K562 (cell line): ENCODE measurements around the gene UBN1. TPM values are rescaled to one million over a fixed set of nuclear protein-coding genes. Genes with fewer than 3 reads are reported as not detected.
A peak's percentile ranks its signal among the peaks of the same experiment; 100 is the strongest.

ENCODE experiments used
- CTBP1 ChIP-seq: fragments of 450-650 bp; IDR thresholded peaks from 2 replicates; pipeline ENCODE4 v1.6.1; 2016; ENCODE audit warnings: borderline replicate concordance
- HDAC8 ChIP-seq: fragments of 450-650 bp; IDR thresholded peaks from 2 replicates; pipeline ENCODE4 v1.6.1; 2016; ENCODE audit warnings: mild to moderate bottlenecking, missing genetic modification characterization, moderate library complexity, missing compliant biosample characterization
- IFI16 ChIP-seq: fragments of 250-450 bp; sonication (Bioruptor Pico); IDR thresholded peaks from 2 replicates; pipeline ENCODE4 v2.1.2; 2022; ENCODE audit warnings: mild to moderate bottlenecking, inconsistent platforms
- NONO ChIP-seq, 2 experiments: fragments of 200-400 bp in 1 of 2; fragments of 450-650 bp in 1 of 2; formaldehyde crosslinking in 1 of 2; IDR thresholded peaks; 2 replicates each; pipeline ENCODE4 v1.6.1; 2017; ENCODE audit warnings: low read depth in 2 of 2, mild to moderate bottlenecking in 2 of 2, moderate library complexity in 2 of 2, low read length in 1 of 2
- RB1 ChIP-seq: fragments of 450-650 bp; IDR thresholded peaks from 2 replicates; pipeline ENCODE4 v1.6.1; 2017; ENCODE audit warnings: low read depth, mild to moderate bottlenecking
- ZBTB7A ChIP-seq: IDR thresholded peaks from 2 replicates; pipeline ENCODE4 v1.6.1; 2011; ENCODE audit warnings: low read depth, mild to moderate bottlenecking, low read length, moderate library complexity, borderline replicate concordance; ENCODE audit not compliant: control insufficient read depth
- ZFX ChIP-seq: sonication (generic); formaldehyde crosslinking; IDR thresholded peaks from 2 replicates; pipeline ENCODE4 v1.8.0; 2022; ENCODE audit warnings: mild to moderate bottlenecking, missing genetic modification reagents, moderate library complexity
- polyA plus RNA-seq, 8 experiments: library from polyadenylated mRNA; depleted of rRNA in 4 of 8; stranded (reverse) in 5 of 8; unstranded in 3 of 8; fragments of >200 nt; fragmentation: Nextera tagmentation in 2 of 8; fragmentation: Illumina TruSeq in 1 of 8; extraction: Ambion mirVana in 2 of 8; extraction: Trizol in 1 of 8; gene quantifications; 2 replicates each; pipeline versions ENCODE4 v1.2.1 to v1.2.3, GENCODE V29; 2011 to 2014; ENCODE audit warnings: inconsistent platforms in 1 of 8, missing spikeins in 1 of 8
- total RNA-seq, 7 experiments: library from RNA; depleted of rRNA in 6 of 7; stranded (reverse); fragments of >200 nt in 6 of 7; fragmentation: Illumina TruSeq in 2 of 7; extraction: Trizol in 2 of 7; gene quantifications; 2 replicates each; pipeline versions ENCODE4 v1.2.1 to v1.2.3, GENCODE V29; 2011 to 2021; ENCODE audit warnings: low replicate concordance in 1 of 7
- TF ChIP-seq, protein P1 (sequence below), 2 experiments: fragments of 450-650 bp in 1 of 2; sonication (generic) in 1 of 2; formaldehyde crosslinking in 1 of 2; IDR thresholded peaks; 2 replicates each; pipeline versions ENCODE4 v1.7.1 to v1.9.0; 2016 to 2022; ENCODE audit warnings: inconsistent platforms in 1 of 2, mild to moderate bottlenecking in 1 of 2, missing genetic modification reagents in 1 of 2
- TF ChIP-seq, protein P2 (sequence below): sonication (generic); formaldehyde crosslinking; IDR thresholded peaks from 2 replicates; pipeline ENCODE4 v1.8.0; 2022; ENCODE audit warnings: missing genetic modification reagents, mild to moderate bottlenecking, moderate library complexity, borderline replicate concordance

UBN1 gene
- total and polyA plus RNA-seq, 9 of the 15 experiments (the other 6 are each of a cell fraction or from before 2014, with no cell fraction given), result 1.5 to 45.7 (median 20.6) TPM

DNA sequence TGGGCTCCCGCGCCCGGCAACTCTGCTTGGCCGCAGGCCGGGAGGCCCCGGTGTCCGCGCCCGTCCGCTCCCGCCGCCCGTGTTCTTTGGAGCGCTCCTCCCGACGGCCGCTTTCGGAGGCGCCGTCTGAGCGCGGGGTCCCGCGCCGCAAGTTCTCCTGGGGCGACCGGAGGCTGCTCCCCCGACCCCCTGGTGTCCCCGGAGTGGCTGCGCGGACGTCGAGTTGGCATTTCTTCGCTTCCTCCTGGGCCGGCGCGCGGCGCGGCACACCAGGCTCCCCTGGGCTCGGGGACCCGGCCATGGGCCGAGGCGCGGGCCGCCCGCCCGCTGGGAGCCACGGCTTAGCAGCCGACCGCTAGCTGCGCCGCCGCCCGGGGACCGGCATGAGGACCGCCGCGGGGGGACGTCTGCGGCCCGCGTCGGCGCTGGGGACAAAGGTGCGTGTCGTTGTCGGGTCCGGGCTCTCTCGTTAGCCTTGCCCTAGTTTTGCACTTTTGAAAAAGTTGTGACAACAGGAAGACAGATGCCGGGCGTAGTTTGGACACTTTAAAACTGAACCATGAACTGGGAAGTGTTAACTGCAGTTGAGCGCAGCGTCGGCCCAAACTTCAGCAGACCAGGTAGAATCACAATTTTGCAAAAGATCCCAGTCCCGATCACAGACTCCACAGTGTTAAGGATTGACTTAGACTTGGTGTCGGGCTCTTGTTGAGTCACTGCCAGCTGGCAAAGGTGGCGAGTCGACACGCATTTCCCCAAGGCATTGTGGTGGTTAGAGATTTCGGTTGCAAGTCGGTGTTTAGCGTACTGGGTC lies 700 bp downstream of the UBN1 start (continued):
- TF ChIP-seq, protein P1, sequence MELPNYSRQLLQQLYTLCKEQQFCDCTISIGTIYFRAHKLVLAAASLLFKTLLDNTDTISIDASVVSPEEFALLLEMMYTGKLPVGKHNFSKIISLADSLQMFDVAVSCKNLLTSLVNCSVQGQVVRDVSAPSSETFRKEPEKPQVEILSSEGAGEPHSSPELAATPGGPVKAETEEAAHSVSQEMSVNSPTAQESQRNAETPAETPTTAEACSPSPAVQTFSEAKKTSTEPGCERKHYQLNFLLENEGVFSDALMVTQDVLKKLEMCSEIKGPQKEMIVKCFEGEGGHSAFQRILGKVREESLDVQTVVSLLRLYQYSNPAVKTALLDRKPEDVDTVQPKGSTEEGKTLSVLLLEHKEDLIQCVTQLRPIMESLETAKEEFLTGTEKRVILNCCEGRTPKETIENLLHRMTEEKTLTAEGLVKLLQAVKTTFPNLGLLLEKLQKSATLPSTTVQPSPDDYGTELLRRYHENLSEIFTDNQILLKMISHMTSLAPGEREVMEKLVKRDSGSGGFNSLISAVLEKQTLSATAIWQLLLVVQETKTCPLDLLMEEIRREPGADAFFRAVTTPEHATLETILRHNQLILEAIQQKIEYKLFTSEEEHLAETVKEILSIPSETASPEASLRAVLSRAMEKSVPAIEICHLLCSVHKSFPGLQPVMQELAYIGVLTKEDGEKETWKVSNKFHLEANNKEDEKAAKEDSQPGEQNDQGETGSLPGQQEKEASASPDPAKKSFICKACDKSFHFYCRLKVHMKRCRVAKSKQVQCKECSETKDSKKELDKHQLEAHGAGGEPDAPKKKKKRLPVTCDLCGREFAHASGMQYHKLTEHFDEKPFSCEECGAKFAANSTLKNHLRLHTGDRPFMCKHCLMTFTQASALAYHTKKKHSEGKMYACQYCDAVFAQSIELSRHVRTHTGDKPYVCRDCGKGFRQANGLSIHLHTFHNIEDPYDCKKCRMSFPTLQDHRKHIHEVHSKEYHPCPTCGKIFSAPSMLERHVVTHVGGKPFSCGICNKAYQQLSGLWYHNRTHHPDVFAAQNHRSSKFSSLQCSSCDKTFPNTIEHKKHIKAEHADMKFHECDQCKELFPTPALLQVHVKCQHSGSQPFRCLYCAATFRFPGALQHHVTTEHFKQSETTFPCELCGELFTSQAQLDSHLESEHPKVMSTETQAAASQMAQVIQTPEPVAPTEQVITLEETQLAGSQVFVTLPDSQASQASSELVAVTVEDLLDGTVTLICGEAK (IDR thresholded peaks at IDR 0.05), result peak; percentile 24; the same call in 1 of the 2 replicates
- TF ChIP-seq, protein P1 (CRISPR knock-in tag; IDR thresholded peaks at IDR 0.05), result no peak
- 0 out of 2 replicates have a peak, but pooled peaks have one; percentile 36 for TF ChIP-seq IFI16 (CRISPR knock-in tag)
- peak; percentile 36; the same call in 1 of the 2 replicates for TF ChIP-seq ZBTB7A
- 0 out of 2 replicates have a peak, but pooled peaks have one; percentile 4 for TF ChIP-seq HDAC8 (tag)
- TF ChIP-seq RB1, result peak; percentile 31; the same call in 1 of the 2 replicates
- TF ChIP-seq ZFX (CRISPR knock-in tag), result peak; percentile 45
- TF ChIP-seq, protein P2, sequence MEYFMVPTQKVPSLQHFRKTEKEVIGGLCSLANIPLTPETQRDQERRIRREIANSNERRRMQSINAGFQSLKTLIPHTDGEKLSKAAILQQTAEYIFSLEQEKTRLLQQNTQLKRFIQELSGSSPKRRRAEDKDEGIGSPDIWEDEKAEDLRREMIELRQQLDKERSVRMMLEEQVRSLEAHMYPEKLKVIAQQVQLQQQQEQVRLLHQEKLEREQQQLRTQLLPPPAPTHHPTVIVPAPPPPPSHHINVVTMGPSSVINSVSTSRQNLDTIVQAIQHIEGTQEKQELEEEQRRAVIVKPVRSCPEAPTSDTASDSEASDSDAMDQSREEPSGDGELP (CRISPR knock-in tag), result peak; percentile 75; the same call in 1 of the 2 replicates
- peak; percentile 78; the same call in 1 of the 2 replicates for TF ChIP-seq CTBP1
- 0 out of 4 replicates have a peak, but pooled peaks have one; percentile 2 to 23 for TF ChIP-seq NONO (IDR thresholded peaks at IDR 0.05; ENCODE audit: low read depth in 2 of 2, low read length in 1 of 2)
